ENCODE results near the gene SYTL5. TPM values are rescaled to one million over a fixed set of nuclear protein-coding genes. Genes with fewer than 3 reads are reported as not detected.

Gene SYTL5
- polyA plus RNA-seq, 2 of the 4 experiments (the other 2 are of a cell fraction) = 0.79 to 1.1 TPM

GRCh38 chrX:38138157-38138891 lies 132.0 kb downstream of the SYTL5 start:
- Histone ChIP-seq H3K4me1 (no peaks in the 10 kb centered on the region), H3K4me3 (no peak overlapping the region), H3K4me2 (no peak overlapping the region), H3K27ac (no peak overlapping the region), H3K9me3 (no peaks in the 10 kb centered on the region)
- no peak for FAIRE-seq
- CTCF ChIA-PET = interaction anchor here (0.7 kb wide), 1 partner anchor 225 kb away, joined by 3 read pairs; no protein-coding TSS in a partner anchor
- POLR2A ChIA-PET = no interaction called here
- TF ChIP-seq MYC (IDR thresholded peaks at IDR 0.05; ENCODE audit: borderline replicate concordance, low read length) (no peak), MAX (IDR thresholded peaks at IDR 0.05) (no peak), NPAS2 (CRISPR knock-in tag; IDR thresholded peaks at IDR 0.05; ENCODE audit: borderline replicate concordance) (no peak), ATOH8 (CRISPR knock-in tag; IDR thresholded peaks at IDR 0.05; ENCODE audit: low read depth) (no peak), POLR2AphosphoS2 (conservative IDR thresholded peaks at IDR 0.05; ENCODE audit: low read length) (no peak), CBX2 (IDR thresholded peaks at IDR 0.05; ENCODE audit: borderline replicate concordance, low read depth) (no peak), NFE2L2 (conservative IDR thresholded peaks at IDR 0.05; ENCODE audit: low read length) (no peak), RCOR1 (IDR thresholded peaks at IDR 0.05; ENCODE audit: low read depth, low read length) (no peak), CHD2 (IDR thresholded peaks at IDR 0.05; ENCODE audit: low read length, partially characterized antibody) (no peak), FOSL2 (IDR thresholded peaks at IDR 0.05) (no peak), FOSL2 (CRISPR knock-in tag; IDR thresholded peaks at IDR 0.05) (no peak), BHLHE40 (IDR thresholded peaks at IDR 0.05; ENCODE audit: low read depth, low read length) (no peak), EHF (CRISPR knock-in tag; IDR thresholded peaks at IDR 0.05) (no peak)
- 6% methylated on average over 2 of the region's 2 CpGs for WGBS (ENCODE audit: missing lambda C conversion rate)
- DNase-seq (ENCODE audit: low read depth in 1 of 2, low spot score in 1 of 2) = no peak
- ATAC-seq = no peak

- WGBS (ENCODE audit: missing lambda C conversion rate) = 46% methylated on average over 2 of the region's 2 CpGs
- CTCF ChIA-PET = interaction anchor here (0.7 kb wide), 1 partner anchor 226 kb away, joined by 3 read pairs; no protein-coding TSS in a partner anchor
- TF ChIP-seq EHF (CRISPR knock-in tag; IDR thresholded peaks at IDR 0.05) = no peak
- no peak for TF ChIP-seq RNF2 (IDR thresholded peaks at IDR 0.05; ENCODE audit: borderline replicate concordance, low read depth)
- no peak for TF ChIP-seq BCL3 (IDR thresholded peaks at IDR 0.05)
- no peak for TF ChIP-seq GATA3 (IDR thresholded peaks at IDR 0.05; ENCODE audit: borderline replicate concordance)
- TF ChIP-seq SMC3 (IDR thresholded peaks at IDR 0.05) = no peak
- no peak for ATAC-seq
- no peak overlapping the region for H3K4me3 ChIP-seq
- POLR2A ChIA-PET = no interaction called here
- FAIRE-seq = no peak
- H3K9me3 ChIP-seq = no peaks in the 10 kb centered on the region
- no peak overlapping the region for H3K4me2 ChIP-seq
- H3K27ac ChIP-seq = no peak overlapping the region
- no peaks in the 10 kb centered on the region for H3K4me1 ChIP-seq
- DNase-seq (ENCODE audit: low read depth in 1 of 2, low spot score in 1 of 2) = no peak
Observed at GRCh38 chrX:38138900-38139299, 132.5 kb downstream of the SYTL5 start.

GRCh38 chrX:38142610-38143009 lies 136.3 kb downstream of the SYTL5 start:
- POLR2A ChIA-PET = no interaction called here
- Histone ChIP-seq H3K4me2 (no peak overlapping the region), H3K27ac (no peak overlapping the region), H3K9me3 (no peaks in the 10 kb centered on the region), H3K4me1 (no peaks in the 10 kb centered on the region), H3K4me3 (no peak overlapping the region)
- DNase-seq (ENCODE audit: low read depth in 1 of 2, low spot score in 1 of 2) = no peak
- TF ChIP-seq MAFK (IDR thresholded peaks at IDR 0.05; ENCODE audit: partially characterized antibody) (no peak), FOSL2 (IDR thresholded peaks at IDR 0.05) (no peak), FOSL2 (CRISPR knock-in tag; IDR thresholded peaks at IDR 0.05) (no peak), ESRRA (IDR thresholded peaks at IDR 0.05; ENCODE audit: borderline replicate concordance, low read length) (no peak), MAX (IDR thresholded peaks at IDR 0.05) (no peak), CBX2 (IDR thresholded peaks at IDR 0.05; ENCODE audit: borderline replicate concordance, low read depth) (no peak)
- ATAC-seq = no peak
- 20% methylated on average over 1 of the region's 1 CpG for WGBS (ENCODE audit: missing lambda C conversion rate)
- CTCF ChIA-PET = no interaction called here
- FAIRE-seq = no peak

All from A549 (cell line).